HG03039 (cell line): ENCODE data around the gene PHLPP2.

Experiments used
- ATAC-seq: cut with Tn5 transposase; IDR thresholded peaks from one replicate; pipeline ENCODE4 v1.9.1; 2021; ENCODE audit warnings: mild to moderate bottlenecking, moderate library complexity; ENCODE audit not compliant: unreplicated experiment

Gene PHLPP2

GRCh38 chr16:71724320-71724751 is at the start of gene PHLPP2:
TSS of gene PHLPP2 (minus strand) at chr16:71724701. CDS start at chr16:71714795, 9,906 bp downstream.
- no peak for ATAC-seq

GRCh38 chr16:71771571-71771970 is 47.1 kb upstream of the PHLPP2 start:
- no peak for ATAC-seq

GRCh38 chr16:71769222-71769621 is 44.7 kb upstream of the PHLPP2 start:
- ATAC-seq: no peak

DNA sequence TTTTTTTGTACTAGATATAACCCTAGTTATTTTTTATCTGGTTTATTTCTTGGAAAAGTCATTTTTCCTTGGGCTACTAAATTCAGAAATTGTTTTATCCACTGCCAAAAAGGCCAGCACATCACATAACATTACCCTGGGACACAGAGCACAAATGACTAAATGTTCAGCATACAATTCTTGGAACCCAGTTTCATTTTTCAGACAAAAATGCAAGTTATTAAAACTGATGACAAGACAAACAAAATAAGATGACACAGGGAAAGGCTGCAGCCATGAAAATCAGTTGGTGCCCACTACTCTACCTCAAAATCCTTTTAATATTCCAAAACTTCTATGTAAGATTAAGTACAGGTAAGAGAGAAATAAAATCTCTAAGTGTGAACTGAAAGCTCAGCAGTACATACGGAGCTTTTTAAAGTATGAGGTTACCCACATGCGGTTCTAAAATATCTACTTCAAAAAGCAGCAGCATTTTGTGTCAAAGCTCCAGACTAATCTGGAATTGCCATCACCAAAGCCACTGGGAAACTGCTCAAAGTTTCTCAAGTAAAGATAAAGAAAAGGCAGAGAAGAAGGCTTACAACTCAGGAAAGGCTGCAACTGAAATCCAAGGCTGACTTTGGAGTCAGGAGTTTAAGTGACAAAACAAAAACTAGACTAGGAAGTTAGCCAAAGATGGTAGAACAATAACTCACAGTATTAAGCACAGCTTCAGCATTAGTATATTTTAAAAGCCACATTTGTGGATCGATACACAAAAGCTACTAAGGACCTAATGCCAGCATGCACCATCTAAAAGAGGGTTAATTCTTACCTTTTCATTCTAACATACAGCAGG is 42.8 kb upstream of the PHLPP2 start:
- ATAC-seq: no peak

GRCh38 chr16:71762186-71762585 is 37.7 kb upstream of the PHLPP2 start:
- no peak for ATAC-seq

DNA sequence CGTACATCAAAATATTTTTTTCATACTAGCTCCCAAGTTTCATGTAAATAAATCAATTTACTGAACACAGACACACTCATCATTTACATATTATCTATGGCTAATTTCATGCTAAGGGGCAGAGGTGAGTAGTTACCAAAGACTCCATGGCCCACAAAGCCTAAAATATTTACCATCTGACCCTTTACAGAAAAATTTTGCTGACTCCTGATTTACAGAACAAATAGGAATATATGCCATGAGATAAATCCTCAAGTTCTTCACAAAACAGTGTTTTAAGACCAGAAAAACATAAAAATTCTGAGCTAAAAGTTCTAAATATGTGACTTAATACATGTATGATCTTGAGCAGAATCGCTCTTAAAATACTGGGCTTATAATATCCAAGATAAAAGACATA is 36.6 kb upstream of the PHLPP2 start:
- ATAC-seq: no peak

GRCh38 chr16:71758293-71758760 is 33.8 kb upstream of the PHLPP2 start:
- ATAC-seq: no peak

DNA sequence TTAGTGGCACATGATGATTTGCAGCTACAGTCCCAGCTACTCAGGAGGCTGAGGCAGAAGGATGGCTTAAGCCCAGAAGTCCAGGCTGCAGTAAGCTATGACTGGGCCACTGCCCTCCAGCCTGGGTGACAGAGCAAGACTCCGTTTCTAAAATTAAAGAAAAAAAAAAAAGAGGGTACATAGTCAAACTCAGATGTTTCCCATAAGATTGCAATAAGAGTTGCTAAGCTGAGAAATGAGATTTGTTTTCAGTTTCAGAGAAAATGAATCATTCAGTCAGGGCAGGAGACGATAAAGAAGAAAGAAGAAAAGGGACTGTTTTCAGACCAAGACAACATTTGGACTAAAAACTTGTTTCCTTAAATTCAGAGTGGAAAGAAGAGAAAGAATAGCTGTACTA is 30.2 kb upstream of the PHLPP2 start:
- ATAC-seq: no peak

DNA sequence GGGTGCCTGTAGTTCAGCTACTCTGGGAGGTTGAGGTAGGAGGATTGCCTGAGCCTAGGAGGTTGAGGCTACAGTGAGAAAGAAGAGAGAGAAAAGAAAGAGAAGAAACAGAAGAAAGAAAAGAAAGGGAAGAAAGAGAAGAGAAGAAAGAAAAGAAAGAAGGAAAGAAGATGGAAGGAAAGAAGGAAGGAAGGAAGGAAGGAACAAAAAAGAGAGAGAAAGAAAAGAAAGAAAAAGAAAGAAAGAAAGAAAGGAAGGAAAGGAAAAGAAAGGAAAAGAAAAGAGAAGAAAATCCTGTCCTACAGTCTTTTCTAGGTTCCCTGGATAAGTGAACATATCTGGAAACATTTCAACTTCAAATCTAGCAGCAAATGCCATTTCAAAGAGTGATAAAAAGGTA is 29.6 kb upstream of the PHLPP2 start:
- ATAC-seq: no peak

GRCh38 chr16:71748226-71748625 is 23.7 kb upstream of the PHLPP2 start:
- ATAC-seq: no peak

DNA sequence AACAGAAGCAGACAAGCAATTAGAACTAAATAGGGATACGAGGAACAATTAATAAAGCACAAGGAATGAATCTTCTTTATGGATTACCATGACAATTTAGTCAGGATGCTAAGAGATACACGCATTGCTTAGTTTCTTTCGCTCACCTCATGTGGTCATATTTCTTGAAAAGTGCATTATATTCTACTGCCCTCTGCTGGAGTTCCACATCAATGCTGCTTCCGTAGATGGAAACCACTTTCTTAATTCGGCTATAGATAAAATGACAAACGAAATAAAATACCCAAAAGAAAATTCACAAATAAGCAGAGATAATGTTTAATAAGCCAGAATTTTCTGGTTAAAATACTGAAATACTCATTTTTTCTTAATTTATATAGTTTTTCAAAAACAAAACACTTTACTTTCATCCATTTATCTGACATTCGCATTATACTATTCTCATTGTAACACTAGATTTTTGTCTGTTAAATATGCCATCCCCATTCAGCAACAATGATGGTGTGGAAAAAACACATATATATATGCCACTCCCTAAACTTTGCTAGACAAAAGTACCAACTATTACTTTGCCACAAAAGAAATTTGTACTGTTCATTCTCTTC is 22.0 kb upstream of the PHLPP2 start:
- ATAC-seq: no peak

DNA sequence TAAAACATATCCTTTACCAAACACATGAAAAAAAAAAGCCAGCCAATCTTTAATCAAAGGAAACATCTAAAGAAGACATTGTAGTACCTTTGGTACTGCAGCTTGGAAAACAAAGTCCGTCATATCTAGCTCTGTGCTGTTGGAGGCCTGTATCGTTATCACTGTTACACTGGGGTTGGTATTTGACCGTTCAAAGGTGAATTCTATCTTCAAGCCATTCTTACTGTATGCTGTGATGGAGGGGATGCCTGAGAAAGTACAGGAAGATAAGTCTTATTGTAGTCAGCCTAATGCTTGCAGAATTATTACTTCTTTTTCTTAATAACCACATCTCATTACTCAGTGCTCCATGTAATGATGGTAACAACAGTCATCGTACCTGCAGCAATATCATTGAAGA is 14.4 kb upstream of the PHLPP2 start:
- no peak for ATAC-seq

DNA sequence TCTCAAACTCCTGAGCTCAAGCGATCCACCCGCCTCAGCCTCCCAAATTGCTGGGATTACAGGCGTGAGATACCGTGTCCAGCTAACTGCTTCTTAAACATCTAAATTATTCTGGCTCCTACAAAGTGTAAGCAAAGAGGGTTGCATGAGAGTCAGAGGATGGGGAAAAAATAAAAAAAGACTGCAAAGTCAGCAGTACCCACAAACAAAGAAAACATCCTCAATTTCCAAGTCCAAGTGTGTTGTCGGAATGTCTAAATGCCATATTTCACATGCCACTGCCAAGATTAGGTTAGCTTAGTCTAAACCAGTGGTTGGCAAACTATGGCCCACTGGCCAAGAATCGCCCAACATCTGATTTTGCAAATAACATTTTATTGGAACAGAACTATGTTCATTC is 13.0 kb upstream of the PHLPP2 start:
- no peak for ATAC-seq

GRCh38 chr16:71734511-71734910 is 10.0 kb upstream of the PHLPP2 start:
- no peak for ATAC-seq

DNA sequence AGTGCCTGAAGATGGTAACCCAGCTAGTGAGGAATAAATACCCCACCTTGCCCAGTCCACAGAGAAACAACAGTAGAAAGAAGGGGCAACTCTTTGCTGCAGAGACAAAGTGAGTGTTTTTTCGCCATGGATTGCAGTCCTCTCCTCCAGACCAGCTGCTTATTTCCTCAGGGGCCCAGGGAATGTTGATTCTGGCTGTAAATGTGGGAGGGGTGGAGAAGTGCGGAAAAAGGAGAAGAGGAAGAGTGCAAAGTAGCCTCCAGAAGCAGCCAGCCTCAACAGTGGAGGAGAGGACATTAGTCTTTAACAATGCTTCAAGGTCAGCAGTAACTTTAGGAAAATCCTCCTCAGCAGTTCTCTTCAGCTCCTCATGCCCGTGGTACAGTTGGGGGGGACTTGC is 8.1 kb upstream of the PHLPP2 start:
- ATAC-seq: no peak

DNA sequence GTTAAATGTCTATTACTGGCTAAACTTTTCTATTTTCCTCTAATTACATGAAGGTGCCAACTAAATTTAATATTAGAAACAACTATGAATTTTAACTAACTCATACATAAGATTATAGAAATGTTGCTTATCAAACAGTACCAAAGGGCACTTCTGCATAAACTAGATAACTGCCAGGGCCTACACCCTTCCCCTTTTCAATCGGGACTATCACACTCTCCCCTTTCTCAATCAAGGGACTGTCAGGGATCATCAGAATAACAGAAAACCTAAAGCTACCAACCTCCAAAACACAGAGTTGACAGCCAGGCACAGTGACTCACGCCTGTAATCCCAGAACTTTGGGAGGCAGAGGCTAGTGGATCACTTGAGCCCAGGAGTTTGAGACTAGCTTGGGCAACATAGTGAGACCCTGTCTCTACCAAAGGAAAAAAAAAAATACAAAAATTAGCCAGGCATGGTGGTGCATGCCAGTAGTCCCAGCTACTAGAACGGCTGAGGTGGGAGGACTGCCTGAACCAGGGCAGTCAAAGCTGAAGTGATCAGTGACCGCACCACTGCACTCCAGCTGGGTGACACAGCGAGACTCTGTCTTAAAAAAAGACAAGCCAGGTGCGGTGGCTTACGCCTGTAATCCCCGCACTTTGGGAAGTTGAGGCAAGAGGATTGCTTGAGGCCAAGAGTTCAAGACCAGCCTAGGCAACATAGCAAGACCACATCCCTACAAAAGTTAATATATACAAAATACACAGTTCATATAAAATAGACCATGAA is 3.2 kb upstream of the PHLPP2 start:
- ATAC-seq: no peak

- ATAC-seq: no peak
Observed at GRCh38 chr16:71726476-71727315, 2.2 kb upstream of the PHLPP2 start.

DNA sequence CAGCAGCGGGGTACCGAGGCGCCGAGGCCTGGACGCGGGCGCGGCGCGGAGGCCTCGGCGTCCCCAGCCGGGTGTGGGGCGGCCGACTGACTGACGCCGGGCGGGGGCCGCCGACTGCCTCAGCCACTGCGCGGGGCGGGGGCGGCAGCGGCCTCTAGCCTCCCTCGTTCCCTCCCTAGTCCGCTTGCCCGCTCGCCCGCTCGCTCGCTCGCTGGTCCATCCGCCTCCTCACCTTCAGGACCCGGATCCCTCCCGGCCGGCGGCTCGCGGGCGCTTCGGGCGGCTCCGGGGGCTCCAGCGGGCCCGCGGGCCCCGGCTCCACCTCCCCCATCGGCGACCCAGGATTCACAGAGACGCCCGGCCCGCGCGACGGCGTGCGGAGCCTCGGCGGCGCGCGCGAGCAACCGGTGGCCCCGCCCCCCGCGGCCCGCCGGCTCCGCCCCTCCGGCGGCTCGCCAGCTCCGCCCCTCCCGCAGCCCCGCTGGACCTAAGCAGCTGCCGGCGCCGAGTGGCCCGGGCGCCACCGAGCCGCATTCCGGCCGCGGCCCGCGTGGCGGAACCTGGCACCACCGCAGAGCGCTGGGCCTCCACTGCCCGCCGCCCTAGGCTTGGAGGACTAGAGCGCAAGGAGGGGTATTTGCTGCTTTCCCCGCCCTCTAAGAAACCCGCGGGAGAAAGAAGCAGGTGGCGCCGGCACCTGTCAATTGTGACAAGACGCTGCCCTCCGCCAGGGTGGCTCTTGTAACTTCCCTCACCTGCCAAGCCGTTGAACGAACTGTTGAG is 773 bp downstream of the PHLPP2 start:
- ATAC-seq: peak; percentile 72

DNA sequence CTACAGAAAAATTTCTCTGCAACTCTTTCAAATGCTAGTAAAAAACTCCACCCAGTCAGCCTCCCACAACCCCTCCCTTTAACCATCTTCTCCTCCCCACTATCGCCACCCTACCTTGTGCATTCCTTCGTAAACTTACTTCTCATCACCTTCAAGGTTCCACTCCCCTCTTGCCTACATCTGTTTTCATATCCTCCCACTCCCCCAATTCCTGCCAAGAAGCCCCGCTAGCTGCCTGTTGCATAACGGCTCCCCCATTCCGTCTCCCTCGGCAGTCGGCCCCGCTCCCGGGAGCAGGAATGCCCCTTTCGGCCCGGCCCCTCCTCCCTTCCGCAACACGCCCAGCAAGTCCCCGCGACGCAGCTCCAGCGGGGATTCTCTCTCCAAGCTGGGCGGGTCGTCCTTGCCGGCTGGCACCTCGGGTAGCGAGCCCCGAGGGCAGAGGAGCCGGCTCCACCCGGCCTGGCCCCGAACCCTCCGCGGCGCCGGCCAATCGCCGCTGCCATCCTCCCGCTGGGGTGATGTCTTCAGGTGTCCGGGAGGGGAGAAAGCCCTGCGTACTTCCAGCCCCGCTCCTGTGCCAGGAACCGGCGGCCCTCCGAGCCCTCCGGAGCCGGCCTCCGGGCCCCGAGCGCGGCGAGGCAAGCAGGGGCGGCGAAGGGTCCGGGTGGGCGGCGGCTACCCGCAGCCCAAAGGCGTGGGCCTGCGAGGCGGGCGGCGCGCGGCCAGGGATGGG is 1.5 kb downstream of the PHLPP2 start:
- ATAC-seq: peak; percentile 28
